WTC11 (cell line): ENCODE results near the gene KY.

Source experiments
- ATF2 ChIP-seq: sonication (generic); formaldehyde crosslinking; IDR thresholded peaks from 2 replicates; pipeline ENCODE4 v1.8.1; 2022; ENCODE audit warnings: low read depth, missing genetic modification reagents, borderline replicate concordance
- ATF6 ChIP-seq: sonication (generic); formaldehyde crosslinking; IDR thresholded peaks from 2 replicates; pipeline ENCODE4 v1.8.1; 2023; ENCODE audit warnings: mild to moderate bottlenecking, missing genetic modification reagents
- CTCF ChIP-seq: fragments of 200-600 bp; IDR thresholded peaks from 2 replicates; pipeline ENCODE4 v1.8.0; 2022; ENCODE audit warnings: antibody characterized with exemption
- PREB ChIP-seq: sonication (generic); formaldehyde crosslinking; IDR thresholded peaks from 2 replicates; pipeline ENCODE4 v1.8.1; 2022; ENCODE audit warnings: mild to moderate bottlenecking, missing genetic modification reagents, moderate library complexity, borderline replicate concordance

- TF ChIP-seq CTCF (no peak), ATF6 (no peak), PREB (CRISPR knock-in tag) (no peak), ATF2 (CRISPR knock-in tag) (no peak)
These were observed 27.1 kb downstream of the KY start for GRCh38 chr3:134623615-134624245.
